OCI-M1 (cell line): ENCODE measurements around the gene AP2B1.
"Not testable (repeated sequence)": the region's sequence is repeated elsewhere in the genome, so short reads cannot be mapped to it uniquely, and the experiment has no call there.

Experiments
- DNase-seq: peaks from one replicate; lab custom pipeline; 2025; lab: John Stamatoyannopoulos, UW

AP2B1 gene

GRCh38 chr17:35700150-35700549 is 113.0 kb downstream of the AP2B1 start:
- DNase-seq = no peak

- DNase-seq = no peak
These were observed 114.4 kb downstream of the AP2B1 start for GRCh38 chr17:35701491-35701890.

GRCh38 chr17:35703308-35703707 is 116.2 kb downstream of the AP2B1 start:
- DNase-seq = not testable (repeated sequence)

GRCh38 chr17:35705230-35705629 is 118.1 kb downstream of the AP2B1 start:
- no peak for DNase-seq

- DNase-seq = no peak
These were observed 118.6 kb downstream of the AP2B1 start for GRCh38 chr17:35705705-35706104.

- no peak for DNase-seq
These were observed 121.0 kb downstream of the AP2B1 start for GRCh38 chr17:35708149-35708548.

GRCh38 chr17:35708951-35709350 is 121.8 kb downstream of the AP2B1 start:
- DNase-seq = no peak

- no peak for DNase-seq
These were observed 122.8 kb downstream of the AP2B1 start for GRCh38 chr17:35709874-35710273.

- DNase-seq = no peak
These were observed 123.8 kb downstream of the AP2B1 start for GRCh38 chr17:35710950-35711349.

GRCh38 chr17:35713069-35713728 is 126.1 kb downstream of the AP2B1 start:
- DNase-seq = no peak

GRCh38 chr17:35714988-35715387 is 127.9 kb downstream of the AP2B1 start:
- no peak for DNase-seq

GRCh38 chr17:35715416-35715815 is 128.3 kb downstream of the AP2B1 start:
- no peak for DNase-seq

GRCh38 chr17:35716173-35716572 is 129.1 kb downstream of the AP2B1 start:
- DNase-seq = no peak

- DNase-seq = no peak
These were observed 129.9 kb downstream of the AP2B1 start for GRCh38 chr17:35716897-35717465.

GRCh38 chr17:35717475-35717874 is 130.4 kb downstream of the AP2B1 start:
- no peak for DNase-seq

GRCh38 chr17:35723735-35724134 is 136.6 kb downstream of the AP2B1 start:
- DNase-seq = no peak

GRCh38 chr17:35725058-35725457 is 137.9 kb downstream of the AP2B1 start:
- DNase-seq = no peak

- no peak for DNase-seq
These were observed 138.6 kb downstream of the AP2B1 start for GRCh38 chr17:35725802-35726126.

GRCh38 chr17:35726127-35726952 is 139.2 kb downstream of the AP2B1 start:
- no peak for DNase-seq

- no peak for DNase-seq
These were observed 139.9 kb downstream of the AP2B1 start for GRCh38 chr17:35726953-35727460.

- no peak for DNase-seq
These were observed 140.5 kb downstream of the AP2B1 start for GRCh38 chr17:35727635-35728034.

GRCh38 chr17:35728551-35728950 is 141.4 kb downstream of the AP2B1 start:
- no peak for DNase-seq

- DNase-seq = no peak
These were observed 142.3 kb downstream of the AP2B1 start for GRCh38 chr17:35729405-35729833.
